Brain microvascular endothelial cell (primary cell): ENCODE measurements around the gene KLHDC4.
A peak's percentile ranks its signal among the peaks of the same experiment; 100 is the strongest.
"Not testable (repeated sequence)": the region's sequence is repeated elsewhere in the genome, so short reads cannot be mapped to it uniquely, and the experiment has no call there.

Experiments
- DNase-seq: peaks from one replicate; pipeline ENCODE4 v3.0.0-alpha.2; 2020
- H3K27ac ChIP-seq: fragments of 250-450 bp; sonication (Bioruptor Pico); 2 replicates; pipeline ENCODE4 v1.5.1; 2020; ENCODE audit warnings: mild to moderate bottlenecking, moderate library complexity
- H3K27me3 ChIP-seq: fragments of 250-450 bp; sonication (Bioruptor Pico); replicated peaks from 2 replicates; pipeline ENCODE4 v1.5.1; 2020; ENCODE audit warnings: mild to moderate bottlenecking
- H3K36me3 ChIP-seq: fragments of 250-450 bp; sonication (Bioruptor Pico); replicated peaks from 2 replicates; pipeline ENCODE4 v1.5.1; 2020; ENCODE audit warnings: mild to moderate bottlenecking
- H3K4me3 ChIP-seq: 2 replicates; pipeline ENCODE4 v1.5.1; 2011; ENCODE audit warnings: low read depth, mild to moderate bottlenecking, control low read depth, low read length, moderate library complexity
- CTCF ChIP-seq: IDR thresholded peaks from 2 replicates; pipeline ENCODE4 v1.5.1; 2011; ENCODE audit warnings: low read depth, mild to moderate bottlenecking, moderate library complexity, low read length, control low read depth, inconsistent platforms; ENCODE audit errors: missing control alignments
- in situ Hi-C: cut with HindIII; loops from 2 replicates; pipeline ENCODE4 v1.10.0; 2017; ENCODE audit warnings: low sequenced_read_pairs, low pct_ligation_motif_present

Gene KLHDC4

GRCh38 chr16:87790292-87791100 is 24.7 kb upstream of the KLHDC4 start:
- Histone ChIP-seq H3K36me3 (no peaks in the 10 kb centered on the region), H3K27me3 (no peaks in the 10 kb centered on the region), H3K27ac (no peak overlapping the region), H3K4me3 (no peak overlapping the region)
- DNase-seq: no peak
- in situ Hi-C loops: no loop called here
- TF ChIP-seq CTCF: no peak

- TF ChIP-seq CTCF: no peak
- no peak overlapping the region for H3K27ac ChIP-seq
- DNase-seq: peak; percentile 65
Measured at GRCh38 chr16:87789437-87790291, 23.9 kb upstream of the KLHDC4 start.

GRCh38 chr16:87788730-87789436 is 23.1 kb upstream of the KLHDC4 start:
- DNase-seq, H3K27ac ChIP-seq, H3K4me3 ChIP-seq, H3K27me3 ChIP-seq, H3K36me3 ChIP-seq, in situ Hi-C loops: not testable (repeated sequence)

More at GRCh38 chr16:87789437-87790291, 23.9 kb upstream of the KLHDC4 start:
- in situ Hi-C loops: no loop called here
- Histone ChIP-seq H3K4me3 (no peak overlapping the region), H3K27me3 (no peaks in the 10 kb centered on the region), H3K36me3 (no peaks in the 10 kb centered on the region)

- H3K27ac ChIP-seq, H3K36me3 ChIP-seq, H3K27me3 ChIP-seq, DNase-seq, H3K4me3 ChIP-seq, in situ Hi-C loops: not testable (repeated sequence)
Measured at GRCh38 chr16:87787451-87788091, 21.8 kb upstream of the KLHDC4 start.

GRCh38 chr16:87784812-87785211 is 19.0 kb upstream of the KLHDC4 start:
- H3K27me3 ChIP-seq: no peaks in the 10 kb centered on the region
- in situ Hi-C loops: no loop called here
- DNase-seq: no peak
- no peak overlapping the region for H3K27ac ChIP-seq
- H3K4me3 ChIP-seq: no peak overlapping the region
- H3K36me3 ChIP-seq: no peaks in the 10 kb centered on the region
- TF ChIP-seq CTCF: no peak

GRCh38 chr16:87782033-87782432 is 16.2 kb upstream of the KLHDC4 start:
- Histone ChIP-seq H3K36me3 (no peaks in the 10 kb centered on the region), H3K4me3 (no peak overlapping the region), H3K27ac (no peak overlapping the region), H3K27me3 (no peaks in the 10 kb centered on the region)
- TF ChIP-seq CTCF: no peak
- no peak for DNase-seq
- in situ Hi-C loops: no loop called here
